Measurements from ENCODE around the gene BARX1.
"Not testable (repeated sequence)": the region's sequence is repeated elsewhere in the genome, so short reads cannot be mapped to it uniquely, and the experiment has no call there.

BARX1 gene

DNA sequence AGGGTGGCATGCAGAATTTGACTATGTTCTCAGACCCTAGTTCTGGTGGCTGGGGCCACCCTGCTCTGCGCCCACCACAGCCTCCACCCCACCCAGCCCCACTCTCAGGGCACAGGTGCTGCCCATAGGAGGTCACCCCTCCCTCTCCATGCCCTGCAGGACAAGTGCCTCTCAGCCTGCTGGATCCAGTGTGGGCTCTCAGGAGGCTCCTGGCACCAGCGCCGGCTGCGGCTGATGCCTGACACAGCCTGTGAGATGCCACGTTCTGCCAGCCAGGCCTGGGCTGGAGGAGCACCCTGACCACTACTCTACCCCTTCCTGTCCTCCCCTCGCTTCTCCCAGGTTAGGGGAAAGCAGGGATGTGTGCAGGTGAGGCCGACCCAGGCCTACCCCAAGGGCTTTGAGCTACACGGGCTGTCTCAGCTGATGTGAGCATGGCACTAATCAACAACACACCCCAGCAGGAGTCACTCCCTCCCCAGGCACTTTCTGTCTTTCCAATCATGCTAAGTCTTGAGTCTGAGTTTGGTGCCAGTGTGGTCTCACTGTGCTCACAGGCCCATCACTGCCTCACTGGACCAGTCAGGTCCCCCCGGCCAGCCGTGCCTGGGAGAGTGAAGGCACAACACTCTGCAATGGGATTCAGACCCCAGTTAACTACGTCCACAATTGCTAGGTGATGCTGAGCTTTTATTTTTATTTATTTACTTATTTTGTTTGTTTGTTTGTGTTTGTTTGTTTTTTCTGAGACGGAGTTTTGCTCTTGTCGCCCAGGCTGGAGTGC, 12.1 kb upstream of the BARX1 start:
- in situ Hi-C loops (cut with MboI; ENCODE audit: low sequenced_read_pairs) = no loop called here

DNA sequence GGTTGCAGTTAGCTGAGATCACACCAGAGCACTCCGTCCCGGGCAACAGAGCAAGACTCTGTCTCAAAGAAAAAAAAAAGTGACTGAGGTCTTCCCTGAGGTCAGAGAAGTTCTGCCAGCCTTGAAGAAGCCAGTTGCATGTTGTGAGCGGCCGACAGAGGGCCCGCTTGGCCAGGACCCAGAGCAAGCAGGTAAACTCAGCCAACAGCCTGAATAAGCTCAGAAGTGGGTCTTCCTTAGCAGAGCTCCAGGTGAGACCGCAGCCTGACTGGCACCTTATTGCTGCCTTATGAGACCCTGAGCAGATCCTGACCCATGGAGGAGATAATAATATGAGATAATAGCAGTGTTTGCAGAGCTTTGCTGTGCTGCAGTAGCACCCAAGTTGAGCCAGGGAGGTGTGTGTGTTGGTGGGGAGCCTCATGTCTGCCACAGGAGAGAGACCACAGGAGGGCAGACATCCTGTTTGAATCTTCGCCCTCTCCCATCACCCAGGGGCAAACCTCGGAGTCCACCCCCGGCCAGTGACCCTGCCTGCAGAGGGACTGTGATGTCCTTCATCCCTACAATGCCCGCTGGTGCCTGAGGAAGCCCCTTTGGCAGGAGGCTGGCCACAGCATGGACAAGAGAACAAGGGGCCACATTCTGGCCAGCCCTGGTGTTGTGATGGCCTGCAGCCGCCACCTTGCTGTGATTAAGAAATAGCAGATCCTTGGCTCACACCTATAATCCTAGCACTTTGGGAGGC, 10.8 kb upstream of the BARX1 start:
- in situ Hi-C loops (cut with MboI; ENCODE audit: low sequenced_read_pairs) = no loop called here

DNA sequence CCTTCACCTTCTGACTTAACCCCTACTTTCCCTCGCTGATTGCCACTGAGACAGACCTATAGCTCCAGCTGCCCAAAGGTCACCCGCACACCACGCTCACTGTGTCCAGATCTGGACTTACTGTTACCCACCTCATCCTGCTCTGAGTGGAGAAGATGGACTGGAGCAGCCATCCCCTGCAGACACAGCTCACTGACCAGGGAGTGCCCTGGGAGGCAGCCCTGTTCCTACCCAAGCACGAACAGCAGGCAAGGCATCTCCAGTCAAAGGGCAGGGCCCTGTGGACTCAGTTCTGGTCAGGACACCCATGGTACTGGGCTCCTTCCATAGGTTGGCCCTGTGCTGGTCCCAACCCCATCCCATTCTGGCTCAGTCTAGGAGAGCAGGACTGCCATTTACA, 9.5 kb upstream of the BARX1 start:
- in situ Hi-C loops (cut with MboI; ENCODE audit: low sequenced_read_pairs) = no loop called here

- in situ Hi-C loops (cut with MboI; ENCODE audit: low sequenced_read_pairs) = no loop called here
Measured at GRCh38 chr9:93963969-93964368, 8.8 kb upstream of the BARX1 start.

DNA sequence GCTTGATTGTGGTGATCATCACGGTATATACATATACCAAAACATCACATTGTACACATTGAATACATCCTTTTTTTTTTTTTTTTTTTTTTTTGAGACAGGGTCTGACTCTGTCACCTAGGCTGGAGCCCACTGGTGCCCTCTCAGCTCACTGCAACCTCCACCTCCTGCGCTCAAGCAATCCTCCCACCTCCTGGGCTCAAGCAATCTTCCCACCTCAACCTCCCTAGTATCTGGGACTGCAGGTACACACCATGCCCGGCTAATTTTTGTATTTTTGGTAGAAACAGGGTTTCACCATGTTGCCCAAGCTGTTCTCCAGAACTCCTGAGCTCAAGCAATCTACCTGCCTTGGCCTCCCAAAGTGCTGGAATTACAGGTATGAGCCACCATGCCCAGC, 8.3 kb upstream of the BARX1 start:
- in situ Hi-C loops (cut with MboI; ENCODE audit: low sequenced_read_pairs) = not testable (repeated sequence)

DNA sequence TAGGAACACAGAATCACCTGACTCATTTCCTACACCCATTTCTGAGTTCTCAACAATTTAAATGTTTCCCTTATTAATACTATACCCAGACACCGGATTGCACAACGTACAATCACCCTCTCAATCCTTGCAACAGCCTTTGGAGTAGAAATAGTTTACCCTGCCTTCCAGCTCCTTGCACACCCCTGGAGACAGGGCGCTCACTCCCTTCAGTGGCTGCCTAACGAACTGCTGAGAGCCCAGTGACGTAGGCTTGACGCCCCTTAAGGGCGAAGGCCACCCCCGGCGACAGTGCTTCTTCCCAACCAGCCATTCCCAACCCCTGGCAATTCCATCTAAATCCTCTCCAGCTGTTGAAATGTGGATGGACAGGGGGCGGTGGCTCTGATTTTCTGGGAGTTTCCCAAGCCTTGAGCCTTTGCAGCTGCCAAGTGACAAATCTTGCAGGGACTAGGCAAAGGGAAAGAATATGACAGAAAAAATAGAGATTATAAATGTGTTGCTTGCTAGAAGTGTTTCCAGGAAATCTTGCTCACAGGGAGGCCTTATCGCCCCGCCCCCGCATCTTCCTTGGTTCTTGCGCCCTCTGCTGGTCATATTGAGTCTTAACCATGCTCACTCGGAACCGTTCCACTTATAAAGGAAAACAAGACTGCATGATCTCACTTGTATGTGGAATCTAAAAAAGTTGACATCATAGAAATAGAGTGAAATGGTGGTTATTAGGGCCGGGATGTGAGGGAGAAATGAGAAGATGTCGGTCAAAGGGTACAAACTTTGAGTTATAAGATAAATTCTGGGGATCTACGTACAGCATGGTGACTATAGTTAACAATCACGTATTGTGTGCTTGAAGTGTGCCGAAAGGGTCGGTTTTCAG, 7.6 kb upstream of the BARX1 start:
- in situ Hi-C loops (cut with MboI; ENCODE audit: low sequenced_read_pairs) = no loop called here

- in situ Hi-C loops (cut with MboI; ENCODE audit: low sequenced_read_pairs) = no loop called here
Measured at GRCh38 chr9:93962017-93962416, 6.9 kb upstream of the BARX1 start.

- in situ Hi-C loops (cut with MboI; ENCODE audit: low sequenced_read_pairs) = no loop called here
Measured at GRCh38 chr9:93960971-93961841, 6.1 kb upstream of the BARX1 start.

DNA sequence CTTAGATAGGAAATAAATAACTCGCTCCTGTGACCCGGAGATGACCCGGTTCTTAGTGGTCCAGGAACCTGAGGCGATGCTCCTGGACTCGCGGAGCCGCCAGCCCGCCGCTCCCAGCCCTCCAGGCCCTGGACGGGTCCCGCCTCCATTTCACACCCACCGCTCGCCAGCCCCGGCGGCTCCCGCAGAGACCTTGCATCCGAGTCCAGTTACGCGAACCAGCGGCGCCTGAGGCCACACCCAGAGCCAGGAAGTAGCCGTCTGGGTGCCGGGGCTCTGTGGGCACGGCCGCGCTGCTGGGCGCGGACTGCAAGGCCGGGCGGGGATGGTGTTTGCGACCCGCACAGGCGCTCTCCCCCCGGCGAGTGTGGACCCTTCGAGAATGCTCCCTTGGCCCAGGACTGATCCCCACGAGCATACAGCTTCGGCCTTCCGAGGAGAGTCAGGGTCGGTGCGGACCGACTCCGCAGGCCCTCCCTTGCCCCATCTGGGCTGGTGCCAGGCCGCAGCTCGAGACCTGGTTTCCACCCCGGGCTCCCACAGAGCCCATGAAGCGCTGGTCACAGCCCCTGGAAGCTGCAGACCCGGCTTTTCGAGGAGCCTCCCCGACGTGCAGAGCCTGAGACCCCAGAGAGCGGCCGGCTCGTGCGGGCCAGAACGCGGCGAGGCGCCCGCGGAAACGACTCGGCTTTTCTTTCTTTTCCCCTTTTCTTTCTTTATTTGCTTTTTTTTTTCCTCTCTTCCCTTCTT, 5.2 kb upstream of the BARX1 start:
- in situ Hi-C loops (cut with MboI; ENCODE audit: low sequenced_read_pairs) = no loop called here

DNA sequence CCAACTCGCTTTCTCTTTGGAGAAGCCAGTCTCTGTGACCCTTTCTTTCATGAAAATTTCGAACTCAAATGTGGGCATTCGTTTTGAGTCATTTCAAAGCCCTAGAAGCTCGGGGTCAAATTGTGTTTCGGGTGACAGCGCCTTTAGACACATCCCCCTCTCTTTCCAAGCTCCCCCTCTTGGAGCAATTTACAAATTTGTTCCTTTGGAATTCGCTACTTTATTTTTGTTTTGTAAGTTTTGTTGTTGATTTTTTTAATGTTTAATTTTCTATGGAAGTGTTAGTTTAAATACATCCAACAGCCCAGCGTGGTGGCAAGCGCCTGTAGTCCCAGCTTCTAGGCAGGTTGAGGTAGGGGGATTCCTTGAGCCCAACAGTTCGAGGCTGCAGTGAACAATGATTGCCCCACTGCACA, 4.6 kb upstream of the BARX1 start:
- in situ Hi-C loops (cut with MboI; ENCODE audit: low sequenced_read_pairs) = no loop called here

DNA sequence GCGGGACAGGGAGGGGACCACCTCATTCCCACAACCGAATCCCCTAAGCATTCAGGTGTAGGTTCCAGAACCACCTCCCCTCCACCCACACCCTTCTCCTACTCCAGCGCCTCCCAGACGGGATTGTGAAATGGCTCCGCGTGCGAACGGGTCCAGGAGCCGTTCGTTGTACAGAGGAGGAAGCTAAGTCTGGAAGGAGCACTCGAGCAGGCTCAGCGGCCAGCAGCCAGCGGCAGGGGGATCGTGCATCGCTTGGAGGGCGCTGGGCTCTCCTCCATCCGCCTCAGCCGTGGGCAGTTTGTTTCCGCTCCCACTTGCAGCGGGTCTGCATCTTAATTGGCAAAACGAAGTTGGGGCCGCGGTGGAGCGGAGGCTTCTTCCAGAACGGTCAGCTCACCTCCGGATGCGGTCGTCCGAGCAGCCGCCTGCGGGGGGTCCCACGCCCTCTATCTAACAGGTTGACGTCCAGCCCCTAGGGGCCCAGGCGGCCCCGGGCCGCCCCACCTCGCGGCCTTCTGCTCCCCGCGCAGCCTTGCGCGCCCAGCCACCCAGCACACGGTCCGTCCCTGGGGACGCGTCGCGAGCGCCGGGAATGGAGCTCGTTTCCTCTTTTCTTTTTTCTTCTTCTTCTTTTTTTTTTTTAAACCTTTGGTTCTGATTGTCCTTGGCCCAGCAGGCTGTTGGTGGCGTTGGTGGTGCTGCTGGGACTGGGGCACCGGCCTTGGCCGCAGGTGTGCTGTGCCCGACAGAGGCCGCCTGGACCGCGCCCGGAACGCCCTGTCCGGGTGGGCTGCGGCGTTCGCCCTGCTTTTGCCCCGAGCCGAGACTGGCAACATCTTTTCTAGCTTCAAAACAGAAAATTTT, 3.9 kb upstream of the BARX1 start:
- in situ Hi-C loops (cut with MboI; ENCODE audit: low sequenced_read_pairs) = no loop called here

- in situ Hi-C loops (cut with MboI; ENCODE audit: low sequenced_read_pairs) = no loop called here
Measured at GRCh38 chr9:93958121-93958818, 3.1 kb upstream of the BARX1 start.

- in situ Hi-C loops (cut with MboI; ENCODE audit: low sequenced_read_pairs) = no loop called here
Measured at GRCh38 chr9:93955981-93956784, 1.0 kb upstream of the BARX1 start.

GRCh38 chr9:93954434-93955061, 607 bp downstream of the BARX1 start:
- in situ Hi-C loops (cut with MboI; ENCODE audit: low sequenced_read_pairs) = no loop called here

DNA sequence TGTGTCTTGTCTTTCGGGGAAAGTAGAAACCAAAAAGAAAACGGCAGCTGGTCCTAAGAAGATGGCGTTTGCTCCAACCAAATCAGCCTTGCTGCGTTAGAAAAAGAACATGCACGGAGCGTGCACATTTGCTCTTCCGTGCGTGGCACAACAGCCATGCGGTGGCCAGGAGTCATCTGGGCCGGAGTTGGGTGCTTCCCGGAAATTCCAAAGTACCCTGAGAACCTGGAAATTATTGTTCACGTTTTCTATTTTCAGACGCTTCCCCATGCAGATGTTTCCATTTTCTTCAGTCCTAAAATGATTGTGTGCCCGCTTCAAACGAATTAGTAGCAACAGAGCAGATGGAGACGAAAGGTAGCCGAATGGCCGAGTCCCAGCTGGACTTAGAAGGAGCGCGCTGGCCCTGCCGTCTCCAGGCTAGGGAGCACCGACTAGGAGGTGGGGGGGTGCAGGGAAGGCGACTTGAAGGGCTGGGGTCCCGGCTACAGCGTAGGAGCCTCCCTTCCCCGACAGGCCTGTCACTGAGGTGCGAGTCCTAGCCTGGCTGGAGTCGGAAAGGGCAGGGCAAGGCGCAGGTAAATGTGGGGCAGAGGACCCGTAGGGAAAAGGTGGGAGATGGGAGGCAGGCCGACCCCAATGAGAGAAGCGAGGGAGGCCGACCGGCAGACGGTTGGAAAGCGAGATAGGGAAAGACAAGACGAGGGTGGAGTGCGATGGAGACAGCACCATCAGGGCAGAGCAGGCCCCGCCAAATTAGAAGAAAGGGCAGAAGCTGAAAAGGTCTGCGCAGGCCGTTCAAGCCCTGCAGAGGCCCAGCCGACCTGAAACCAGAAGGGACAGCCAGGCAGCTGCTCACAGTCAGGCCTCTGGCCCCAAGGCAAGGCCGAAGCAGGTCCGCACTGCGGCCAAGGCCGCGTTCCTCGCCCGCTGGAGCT, 1.4 kb downstream of the BARX1 start:
- in situ Hi-C loops (cut with MboI; ENCODE audit: low sequenced_read_pairs) = no loop called here
